Suprapubic skin (tissue), 4 donors: Measurements from ENCODE around the gene SSTR1. TPM values are rescaled to one million over a fixed set of nuclear protein-coding genes. Genes with fewer than 3 reads are reported as not detected.

Source experiments
- DNase-seq, 2 donors: peaks; one replicate each; pipeline ENCODE4 v3.0.0-alpha.2; 2019; ENCODE audit warnings: low spot score in 2 of 2
- H3K27ac ChIP-seq: fragments of 200-600 bp; sonication (generic); one replicate; pipeline ENCODE4 v1.5.1; 2019
- H3K27me3 ChIP-seq: fragments of 200-600 bp; sonication (generic); one replicate; pipeline ENCODE4 v1.5.1; 2019
- H3K36me3 ChIP-seq: fragments of 200-600 bp; sonication (generic); one replicate; pipeline ENCODE4 v1.5.1; 2019
- H3K4me1 ChIP-seq: fragments of 200-600 bp; sonication (generic); one replicate; pipeline ENCODE4 v1.5.1; 2019
- H3K4me3 ChIP-seq: fragments of 200-600 bp; sonication (generic); one replicate; pipeline ENCODE4 v1.5.1; 2019; ENCODE audit warnings: mild to moderate bottlenecking
- H3K9me3 ChIP-seq: fragments of 200-600 bp; sonication (generic); one replicate; pipeline ENCODE4 v1.5.1; 2019
- CTCF ChIP-seq, 2 donors: fragments of 200-600 bp in 1 of 2; fragments of 450-650 bp in 1 of 2; sonication (generic) in 1 of 2; IDR thresholded peaks; one replicate each; pipeline ENCODE4 v1.5.1; 2016 to 2019; ENCODE audit warnings: antibody characterized with exemption in 2 of 2, mild to moderate bottlenecking in 1 of 2, moderate library complexity in 1 of 2
- EP300 ChIP-seq: sonication (generic); formaldehyde crosslinking; IDR thresholded peaks from one replicate; pipeline ENCODE4 v1.6.1; 2017; ENCODE audit warnings: antibody characterized with exemption
- POLR2A ChIP-seq, 2 donors: fragments of 450-650 bp; IDR thresholded peaks; one replicate each; pipeline ENCODE4 v1.6.1; 2017; ENCODE audit warnings: antibody characterized with exemption in 2 of 2, mild to moderate bottlenecking in 2 of 2, moderate library complexity in 2 of 2
- POLR2AphosphoS5 ChIP-seq, 3 donors: sonication (generic); formaldehyde crosslinking; IDR thresholded peaks; one replicate each; pipeline ENCODE4 v1.6.1; 2017; ENCODE audit warnings: antibody characterized with exemption in 3 of 3
- WGBS: methylation state at CpG from one replicate; pipeline ENCODE4 v1.1.5; 2018; 5-methylcytosine and 5-hydroxymethylcytosine counted together
- total RNA-seq, 4 donors: library from RNA; depleted of rRNA; stranded (reverse); fragments of >200 nt; gene quantifications; one replicate each; pipeline ENCODE4 v1.1.0, GENCODE V29; 2016

The SSTR1 gene
- total RNA-seq, 4 donors from 2014 or later: 0.24 to 0.98 (median 0.44) TPM; not detected in 1

DNA sequence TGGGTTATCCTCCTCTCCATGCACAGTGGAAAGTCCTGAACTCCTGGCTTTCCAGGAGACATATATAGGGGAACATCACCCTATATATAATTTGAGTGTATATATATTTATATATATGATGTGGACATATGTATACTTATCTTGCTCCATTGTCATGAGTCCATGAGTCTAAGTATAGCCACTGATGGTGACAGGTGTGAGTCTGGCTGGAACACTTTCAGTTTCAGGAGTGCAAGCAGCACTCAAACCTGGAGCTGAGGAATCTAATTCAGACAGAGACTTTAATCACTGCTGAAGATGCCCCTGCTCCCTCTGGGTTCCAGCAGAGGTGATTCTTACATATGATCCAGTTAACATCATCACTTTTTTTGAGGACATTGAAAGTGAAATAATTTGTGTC, 4.4 kb downstream of the SSTR1 start:
- H3K9me3 ChIP-seq: no peaks in the 10 kb centered on the region
- DNase-seq: no peak
- peaks cover 41% of the 10 kb centered on the region for H3K4me1 ChIP-seq
- H3K27ac ChIP-seq: no peak overlapping the region
- no peak for TF ChIP-seq CTCF (IDR thresholded peaks at IDR 0.05)
- no peak overlapping the region for H3K4me3 ChIP-seq
- H3K27me3 ChIP-seq: peaks cover 50% of the 10 kb centered on the region
- no peaks in the 10 kb centered on the region for H3K36me3 ChIP-seq

DNA sequence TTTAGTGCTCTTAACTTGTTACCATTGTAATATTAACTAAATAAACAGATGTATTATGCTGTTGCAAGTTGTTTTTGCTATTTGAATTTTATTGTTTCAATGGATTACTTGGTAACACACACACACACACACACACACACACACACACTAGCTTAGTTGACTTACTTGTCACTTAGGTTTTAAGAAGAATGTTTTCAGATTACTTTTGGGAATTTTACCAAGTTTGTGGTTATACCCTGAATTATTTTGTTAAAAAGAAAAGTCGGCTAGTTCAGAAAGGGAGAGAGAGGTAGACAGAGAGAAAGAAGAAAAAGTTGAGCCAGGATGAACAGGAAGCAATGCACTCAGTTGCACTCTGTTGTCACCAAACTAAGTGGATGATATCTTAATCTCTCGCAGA, 5.3 kb downstream of the SSTR1 start:
- 69% methylated on average over 2 of the region's 2 CpGs for WGBS
- H3K9me3 ChIP-seq: no peaks in the 10 kb centered on the region

DNA sequence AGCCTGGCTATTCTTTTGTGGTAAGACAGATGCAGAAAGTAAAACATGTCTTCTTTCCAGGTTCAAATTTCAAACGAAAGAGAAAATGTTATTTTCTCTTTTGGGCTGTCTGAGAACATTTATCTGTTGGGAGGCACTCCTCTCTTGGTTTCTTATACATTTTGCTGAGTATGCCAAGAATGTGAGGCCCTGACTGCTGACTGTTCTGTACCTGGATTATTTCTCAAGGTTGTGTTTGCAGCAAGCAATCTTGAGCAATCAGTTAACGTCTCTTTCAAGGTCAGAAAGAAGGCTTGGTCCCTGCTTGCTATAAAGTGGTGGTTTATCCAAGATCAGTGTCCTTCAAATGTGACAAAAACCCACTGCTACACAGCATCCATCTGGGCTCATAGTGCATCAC, 9.8 kb downstream of the SSTR1 start:
- Histone ChIP-seq H3K27ac (no peak overlapping the region), H3K4me1 (no peaks in the 10 kb centered on the region), H3K9me3 (no peaks in the 10 kb centered on the region), H3K4me3 (no peak overlapping the region), H3K27me3 (no peaks in the 10 kb centered on the region), H3K36me3 (no peaks in the 10 kb centered on the region)
- TF ChIP-seq POLR2AphosphoS5 (IDR thresholded peaks at IDR 0.05): no peak
- no peak for TF ChIP-seq EP300
- TF ChIP-seq POLR2A (IDR thresholded peaks at IDR 0.05): no peak
- no peak for TF ChIP-seq CTCF (IDR thresholded peaks at IDR 0.05)
- WGBS: 45% methylated on average over 2 of the region's 2 CpGs
- no peak for DNase-seq

More for the DNA sequence above, 5.3 kb downstream of the SSTR1 start:
- Histone ChIP-seq H3K36me3 (no peaks in the 10 kb centered on the region), H3K4me1 (peaks cover 36% of the 10 kb centered on the region), H3K4me3 (no peak overlapping the region), H3K27me3 (peaks cover 43% of the 10 kb centered on the region), H3K27ac (no peak overlapping the region)
- TF ChIP-seq POLR2A (IDR thresholded peaks at IDR 0.05) (no peak), POLR2AphosphoS5 (IDR thresholded peaks at IDR 0.05) (no peak), CTCF (IDR thresholded peaks at IDR 0.05) (no peak), EP300 (no peak)
- no peak for DNase-seq

- WGBS: 89% methylated on average over 3 of the region's 3 CpGs
- Histone ChIP-seq H3K4me3 (no peak overlapping the region), H3K9me3 (no peaks in the 10 kb centered on the region), H3K4me1 (no peaks in the 10 kb centered on the region), H3K27me3 (no peaks in the 10 kb centered on the region), H3K36me3 (no peaks in the 10 kb centered on the region), H3K27ac (no peak overlapping the region)
- no peak for TF ChIP-seq EP300
- DNase-seq: no peak
These were observed 13.4 kb downstream of the SSTR1 start for GRCh38 chr14:38221077-38221476.

GRCh38 chr14:38224338-38224737, 16.6 kb downstream of the SSTR1 start:
- no peak for DNase-seq
- Histone ChIP-seq H3K4me3 (no peak overlapping the region), H3K36me3 (no peaks in the 10 kb centered on the region), H3K4me1 (no peaks in the 10 kb centered on the region), H3K9me3 (no peaks in the 10 kb centered on the region), H3K27ac (no peak overlapping the region), H3K27me3 (no peaks in the 10 kb centered on the region)
- no peak for TF ChIP-seq EP300
- no peak for TF ChIP-seq POLR2A (IDR thresholded peaks at IDR 0.05)
- no peak for TF ChIP-seq CTCF (IDR thresholded peaks at IDR 0.05)
- TF ChIP-seq POLR2AphosphoS5 (IDR thresholded peaks at IDR 0.05): no peak

GRCh38 chr14:38225946-38226345, 18.2 kb downstream of the SSTR1 start:
- WGBS: 76% methylated on average over 2 of the region's 2 CpGs
- H3K4me1 ChIP-seq: no peaks in the 10 kb centered on the region

More at GRCh38 chr14:38225946-38226345, 18.2 kb downstream of the SSTR1 start:
- Histone ChIP-seq H3K27me3 (no peaks in the 10 kb centered on the region), H3K9me3 (no peaks in the 10 kb centered on the region), H3K4me3 (no peak overlapping the region), H3K27ac (no peak overlapping the region), H3K36me3 (no peaks in the 10 kb centered on the region)
- no peak for TF ChIP-seq EP300
- no peak for TF ChIP-seq POLR2A (IDR thresholded peaks at IDR 0.05)
- no peak for TF ChIP-seq CTCF (IDR thresholded peaks at IDR 0.05)
- TF ChIP-seq POLR2AphosphoS5 (IDR thresholded peaks at IDR 0.05): no peak
- no peak for DNase-seq
